ENCODE results near the gene CD82. TPM values are rescaled to one million over a fixed set of nuclear protein-coding genes. Genes with fewer than 3 reads are reported as not detected.

The CD82 gene
- total and polyA plus RNA-seq, 2 of the 13 experiments (the other 11 are each of a cell fraction or from before 2014, with no cell fraction given) = 0.05 TPM; not detected in 1

GRCh38 chr11:44610186-44610955 lies 44.9 kb downstream of the CD82 start (continued):
- TF ChIP-seq THAP9 (CRISPR knock-in tag; IDR thresholded peaks at IDR 0.05; ENCODE audit: borderline replicate concordance) (no peak), MLX (CRISPR knock-in tag; IDR thresholded peaks at IDR 0.05) (no peak), GABPB1 (CRISPR knock-in tag; IDR thresholded peaks at IDR 0.05) (no peak), GATA4 (IDR thresholded peaks at IDR 0.05; ENCODE audit: borderline replicate concordance, low read depth) (no peak)

GRCh38 chr11:44611088-44611487 lies 45.6 kb downstream of the CD82 start:
- H3K4me2 ChIP-seq (ENCODE audit: low read depth, low read length) = no peak overlapping the region
- no peaks in the 10 kb centered on the region; a peak in 1 of 5 replicates for H3K27me3 ChIP-seq (ENCODE audit: control insufficient read depth in 1 of 2, insufficient read depth in 2 of 2, low read length in 2 of 2)
- no peak overlapping the region for H3K27ac ChIP-seq (ENCODE audit: extremely low read length, insufficient read depth, low read length)
- ChIA-PET CTCF (ENCODE audit: low intra/inter-chr PET ratio, low total read pairs) (no interaction called here), POLR2A (no interaction called here)
- no TSS peak for BruUV-seq (replicated peaks)
- in situ Hi-C loops (cut with HindIII; ENCODE audit: extremely low pct_ligation_motif_present, low pct_unique_long_range_greater_than_20kb) = loop anchor here (10.0 kb wide), 1 partner anchor 46 kb away; the partner anchor contains the start of gene CD82
- ATAC-seq = peak; percentile 44; the same call in 2 of the 3 replicates
- no peaks in the 10 kb centered on the region for H3K4me1 ChIP-seq (ENCODE audit: insufficient read depth, low read length)
- DNase-seq (ENCODE audit: low spot score) = no peak
- FAIRE-seq = no peak
- no peak overlapping the region for H2AFZ ChIP-seq (ENCODE audit: low read length)
- no peaks in the 10 kb centered on the region for H3K36me3 ChIP-seq (replicated peaks in 1 of 2; ENCODE audit: control insufficient read depth in 1 of 2, insufficient read depth in 2 of 2, low read length in 2 of 2)
- no peaks in the 10 kb centered on the region for H3K79me2 ChIP-seq (ENCODE audit: insufficient read depth, low read length)
- intact Hi-C loops (cut with micrococcal nuclease; ENCODE audit: unreplicated experiment) = no loop called here
- no peaks in the 10 kb centered on the region for H4K20me1 ChIP-seq (ENCODE audit: insufficient read depth, low read length)
- no peaks in the 10 kb centered on the region for H3K9me3 ChIP-seq (ENCODE audit: low read length)
- 48% methylated on average over 3 of the region's 6 CpGs for WGBS (ENCODE audit: low lambda C conversion rate)
- no peak overlapping the region for H3K9ac ChIP-seq (ENCODE audit: insufficient read depth, low read depth, low read length)
- H3K4me3 ChIP-seq (replicated peaks in 1 of 3; ENCODE audit: insufficient read depth in 1 of 3, low read depth in 2 of 3, low read length in 3 of 3) = no peak overlapping the region
- TF ChIP-seq PHF8 (CRISPR knock-in tag; IDR thresholded peaks at IDR 0.05) = no peak
- TF ChIP-seq KMT2A (CRISPR knock-in tag; IDR thresholded peaks at IDR 0.05) = no peak
